HuH-7 (cell line): ENCODE results near the gene JOSD1.

Experiments
- DNase-seq: peaks from one replicate; pipeline ENCODE4 v3.0.0; 2011; ENCODE audit warnings: low spot score

Gene JOSD1

GRCh38 chr22:38712486-38713207 is 11.9 kb upstream of the JOSD1 start:
- no peak for DNase-seq

- no peak for DNase-seq
Observed at GRCh38 chr22:38710866-38711265, 10.1 kb upstream of the JOSD1 start.

GRCh38 chr22:38710351-38710750 is 9.6 kb upstream of the JOSD1 start:
- DNase-seq = no peak

- no peak for DNase-seq
Observed at GRCh38 chr22:38709306-38709705, 8.6 kb upstream of the JOSD1 start.

- DNase-seq = no peak
Observed at GRCh38 chr22:38707984-38708383, 7.2 kb upstream of the JOSD1 start.

GRCh38 chr22:38707346-38707745 is 6.6 kb upstream of the JOSD1 start:
- peak; percentile 61 for DNase-seq

- DNase-seq = no peak
Observed at GRCh38 chr22:38706901-38707195, 6.1 kb upstream of the JOSD1 start.

- no peak for DNase-seq
Observed at GRCh38 chr22:38706101-38706900, 5.6 kb upstream of the JOSD1 start.

- peak; percentile 97 for DNase-seq
Observed at GRCh38 chr22:38705235-38706100, 4.7 kb upstream of the JOSD1 start, which contains the start of gene GTPBP1. Gene GTPBP1 (plus strand): TSS chr22:38705944. CDS start chr22:38705956, 12 bp downstream.

GRCh38 chr22:38704654-38705234 is 4.0 kb upstream of the JOSD1 start:
- DNase-seq = no peak

- no peak for DNase-seq
Observed at GRCh38 chr22:38700270-38700788, 414 bp downstream of the JOSD1 start.

- no peak for DNase-seq
Observed at GRCh38 chr22:38699784-38700183, 959 bp downstream of the JOSD1 start.

GRCh38 chr22:38699143-38699542 is 1.6 kb downstream of the JOSD1 start:
- no peak for DNase-seq

- no peak for DNase-seq
Observed at GRCh38 chr22:38698407-38699094, 2.2 kb downstream of the JOSD1 start.

- no peak for DNase-seq
Observed at GRCh38 chr22:38697425-38698089, 3.2 kb downstream of the JOSD1 start.

GRCh38 chr22:38696606-38697424 is 3.9 kb downstream of the JOSD1 start:
- no peak for DNase-seq

GRCh38 chr22:38694940-38695339 is 5.8 kb downstream of the JOSD1 start:
- no peak for DNase-seq

- peak; percentile 87 for DNase-seq
Observed at GRCh38 chr22:38694049-38694448, 6.7 kb downstream of the JOSD1 start.

GRCh38 chr22:38689651-38690050 is 11.1 kb downstream of the JOSD1 start:
- DNase-seq = no peak

GRCh38 chr22:38685761-38686160 is 15.0 kb downstream of the JOSD1 start:
- no peak for DNase-seq
